ENCODE data around the gene RGS10. TPM values are rescaled to one million over a fixed set of nuclear protein-coding genes. Genes with fewer than 3 reads are reported as not detected.
"Not testable (repeated sequence)": the region's sequence is repeated elsewhere in the genome, so short reads cannot be mapped to it uniquely, and the experiment has no call there.

The RGS10 gene
- total RNA-seq, 2 donors from 2014 or later, result 7.8 to 10.8 TPM

- H3K36me3 ChIP-seq, result no peaks in the 10 kb centered on the region
- no peak overlapping the region for H3K4me3 ChIP-seq
Observed at GRCh38 chr10:119466655-119467054, 75.9 kb downstream of the RGS10 start.

GRCh38 chr10:119466076-119466475 is 76.4 kb downstream of the RGS10 start:
- no peak for DNase-seq (ENCODE audit: low spot score)
- H3K27me3 ChIP-seq, result no peaks in the 10 kb centered on the region
- H3K36me3 ChIP-seq, result no peaks in the 10 kb centered on the region
- no peak overlapping the region for H3K4me3 ChIP-seq
- H3K27ac ChIP-seq, result no peak overlapping the region
- peaks cover 0 to 3% of the 10 kb centered on the region in 2 donors for H3K4me1 ChIP-seq
- no peaks in the 10 kb centered on the region for H3K9me3 ChIP-seq
- no peak for TF ChIP-seq CTCF (IDR thresholded peaks at IDR 0.05)

More at GRCh38 chr10:119466655-119467054, 75.9 kb downstream of the RGS10 start:
- Histone ChIP-seq H3K4me1 (peaks cover 0 to 3% of the 10 kb centered on the region in 2 donors), H3K9me3 (no peaks in the 10 kb centered on the region), H3K27ac (no peak overlapping the region), H3K27me3 (no peaks in the 10 kb centered on the region)
- no peak for DNase-seq (ENCODE audit: low spot score)
- TF ChIP-seq CTCF (IDR thresholded peaks at IDR 0.05), result no peak

GRCh38 chr10:119465085-119465484 is 77.4 kb downstream of the RGS10 start:
- H3K9me3 ChIP-seq, result no peaks in the 10 kb centered on the region
- H3K27ac ChIP-seq, result no peak overlapping the region
- DNase-seq (ENCODE audit: low spot score), result no peak
- TF ChIP-seq CTCF (IDR thresholded peaks at IDR 0.05), result no peak
- H3K27me3 ChIP-seq, result no peaks in the 10 kb centered on the region
- H3K4me3 ChIP-seq, result no peak overlapping the region
- peaks cover 0 to 3% of the 10 kb centered on the region in 2 donors for H3K4me1 ChIP-seq
- no peaks in the 10 kb centered on the region for H3K36me3 ChIP-seq

GRCh38 chr10:119463195-119463594 is 79.3 kb downstream of the RGS10 start:
- H3K36me3 ChIP-seq, result not testable (repeated sequence)

GRCh38 chr10:119462773-119463172 is 79.7 kb downstream of the RGS10 start:
- Histone ChIP-seq H3K27me3 (no peaks in the 10 kb centered on the region), H3K36me3 (no peaks in the 10 kb centered on the region), H3K9me3 (no peaks in the 10 kb centered on the region), H3K4me3 (no peak overlapping the region), H3K27ac (no peak overlapping the region), H3K4me1 (peaks cover 0 to 3% of the 10 kb centered on the region in 2 donors)
- no peak for DNase-seq (ENCODE audit: low spot score)
- TF ChIP-seq CTCF (IDR thresholded peaks at IDR 0.05), result no peak

More at GRCh38 chr10:119463195-119463594, 79.3 kb downstream of the RGS10 start:
- not testable (repeated sequence) for H3K9me3 ChIP-seq; H3K27ac ChIP-seq; H3K27me3 ChIP-seq; H3K4me1 ChIP-seq; DNase-seq (ENCODE audit: low spot score); H3K4me3 ChIP-seq

GRCh38 chr10:119461923-119462322 is 80.6 kb downstream of the RGS10 start:
- Histone ChIP-seq H3K36me3 (no peaks in the 10 kb centered on the region), H3K4me3 (no peak overlapping the region), H3K4me1 (peaks cover 0 to 3% of the 10 kb centered on the region in 2 donors), H3K27me3 (no peaks in the 10 kb centered on the region), H3K27ac (no peak overlapping the region), H3K9me3 (no peaks in the 10 kb centered on the region)
- no peak for DNase-seq (ENCODE audit: low spot score)
- TF ChIP-seq CTCF (IDR thresholded peaks at IDR 0.05), result no peak

Measured in right atrium auricular region (tissue), 2 donors.